Natural killer cell (primary cell): ENCODE measurements around the gene ATG13. TPM values are rescaled to one million over a fixed set of nuclear protein-coding genes. Genes with fewer than 3 reads are reported as not detected.
"Not testable (repeated sequence)": the region's sequence is repeated elsewhere in the genome, so short reads cannot be mapped to it uniquely, and the experiment has no call there.

Experiments
- ATAC-seq, 3 donors: fragments of 150-1000 bp in 2 of 3; fragments of 200-7000 bp in 1 of 3; cut with Tn5 transposase; 1 replicate in 1 of 3; 2 replicates in 2 of 3; pipeline ENCODE4 v1.10.0; 2021; ENCODE audit warnings: mild to moderate bottlenecking in 2 of 3, moderate library complexity in 2 of 3
- DNase-seq, 2 donors: peaks; one replicate each; pipeline versions ENCODE4 v3.0.0 to v3.0.0-alpha.2; 2013 to 2021; ENCODE audit warnings: mixed read lengths in 1 of 2
- H3K27ac ChIP-seq: one replicate; pipeline ENCODE4 v1.5.1; 2013; ENCODE audit warnings: mild to moderate bottlenecking, low read length
- H3K27me3 ChIP-seq: one replicate; pipeline ENCODE4 v1.6.1; 2013; ENCODE audit warnings: low read length; ENCODE audit not compliant: control insufficient read depth, insufficient read depth
- H3K36me3 ChIP-seq: one replicate; pipeline ENCODE4 v1.6.1; 2013; ENCODE audit warnings: low read length; ENCODE audit not compliant: control insufficient read depth, insufficient read depth
- H3K4me1 ChIP-seq: one replicate; pipeline ENCODE4 v1.6.1; 2013; ENCODE audit warnings: low read length; ENCODE audit not compliant: control insufficient read depth, insufficient read depth
- H3K4me3 ChIP-seq: one replicate; pipeline ENCODE4 v1.5.1; 2013; ENCODE audit warnings: low read length
- H3K9me3 ChIP-seq: one replicate; pipeline ENCODE4 v1.6.1; 2013; ENCODE audit warnings: low read length; ENCODE audit not compliant: control insufficient read depth, insufficient read depth
- H3K27ac Mint-ChIP-seq, 2 donors: one replicate each; pipeline ENCODE4 v1.8.0; 2022; ENCODE audit warnings: mild to moderate bottlenecking in 2 of 2, mixed read lengths in 2 of 2, moderate library complexity in 1 of 2
- H3K27me3 Mint-ChIP-seq, 2 donors: one replicate each; pipeline ENCODE4 v1.8.0; 2022; ENCODE audit warnings: low read depth in 2 of 2, mixed read lengths in 2 of 2
- H3K36me3 Mint-ChIP-seq: one replicate; pipeline ENCODE4 v1.8.0; 2022; ENCODE audit warnings: mixed read lengths
- H3K4me1 Mint-ChIP-seq, 2 donors: one replicate each; pipeline ENCODE4 v1.8.0; 2022; ENCODE audit warnings: mixed read lengths in 2 of 2
- H3K4me3 Mint-ChIP-seq: one replicate; pipeline ENCODE4 v1.8.0; 2022; ENCODE audit warnings: mild to moderate bottlenecking, moderate library complexity, mixed read lengths
- H3K9me3 Mint-ChIP-seq, 2 donors: one replicate each; pipeline ENCODE4 v1.8.0; 2022; ENCODE audit warnings: mixed read lengths in 2 of 2
- CTCF ChIP-seq: fragments of 200-600 bp; IDR thresholded peaks from one replicate; pipeline ENCODE4 v1.8.0; 2022; ENCODE audit warnings: antibody characterized with exemption
- WGBS: methylation state at CpG from one replicate; pipeline ENCODE4 v1.1.7; 2013; ENCODE audit warnings: missing lambda C conversion rate; ENCODE audit not compliant: insufficient coverage; 5-methylcytosine and 5-hydroxymethylcytosine counted together
- intact Hi-C: fragments of 100-400 bp; cut with micrococcal nuclease; formaldehyde crosslinking; loops from one replicate; pipeline ENCODE4 v1.14.2; 2022
- total RNA-seq, 4 donors: library from RNA; stranded (reverse); fragments of 120-200 nt in 1 of 4; gene quantifications; one replicate each; pipeline versions ENCODE4 v1.2.3 to v1.2.4, GENCODE V29; 2013 to 2022

The ATG13 gene
- total RNA-seq, 3 donors from 2014 or later (not counting 1 experiment from before 2014, with no cell fraction given) = 125 to 137 (median 132) TPM

- Mint-ChIP-seq H3K36me3 (no peaks in the 10 kb centered on the region), H3K27ac (no peak overlapping the region)
Observed at GRCh38 chr11:46710821-46711269, 93.5 kb downstream of the ATG13 start.

GRCh38 chr11:46711303-46711702 lies 94.0 kb downstream of the ATG13 start:
- Mint-ChIP-seq H3K27me3 (no peaks in the 10 kb centered on the region), H3K36me3 (no peaks in the 10 kb centered on the region), H3K9me3 (no peaks in the 10 kb centered on the region), H3K4me3 (no peak overlapping the region), H3K4me1 (no peaks in the 10 kb centered on the region), H3K27ac (no peak overlapping the region)
- peaks cover 7% of the 10 kb centered on the region for H3K36me3 ChIP-seq
- H3K27me3 ChIP-seq = no peaks in the 10 kb centered on the region
- TF ChIP-seq CTCF = no peak
- H3K9me3 ChIP-seq = no peaks in the 10 kb centered on the region
- H3K4me1 ChIP-seq = no peaks in the 10 kb centered on the region
- no peak for ATAC-seq
- 95% methylated on average over 5 of the region's 5 CpGs for WGBS
- DNase-seq = no peak
- H3K27ac ChIP-seq = no peak overlapping the region
- intact Hi-C loops = no loop called here
- H3K4me3 ChIP-seq = no peak overlapping the region

More at GRCh38 chr11:46710821-46711269, 93.5 kb downstream of the ATG13 start:
- no peaks in the 10 kb centered on the region for H3K27me3 ChIP-seq
- no peaks in the 10 kb centered on the region for H3K4me1 ChIP-seq
- H3K4me3 ChIP-seq = no peak overlapping the region
- peaks cover 11% of the 10 kb centered on the region for H3K36me3 ChIP-seq
- no peaks in the 10 kb centered on the region for H3K9me3 ChIP-seq
- intact Hi-C loops = no loop called here
- TF ChIP-seq CTCF = no peak
- Mint-ChIP-seq H3K4me3 (no peak overlapping the region), H3K9me3 (no peaks in the 10 kb centered on the region), H3K4me1 (no peaks in the 10 kb centered on the region), H3K27me3 (no peaks in the 10 kb centered on the region)
- 90% methylated on average over 10 of the region's 10 CpGs for WGBS
- no peak overlapping the region for H3K27ac ChIP-seq
- no peak for DNase-seq
- ATAC-seq = no peak

- no peak for TF ChIP-seq CTCF
- no peaks in the 10 kb centered on the region for H3K4me1 ChIP-seq
- no peaks in the 10 kb centered on the region for H3K36me3 ChIP-seq
- no peak for DNase-seq
- no peaks in the 10 kb centered on the region for H3K27me3 ChIP-seq
- no peaks in the 10 kb centered on the region for H3K4me1 Mint-ChIP-seq
- H3K4me3 Mint-ChIP-seq = no peak overlapping the region
- H3K27me3 Mint-ChIP-seq = no peaks in the 10 kb centered on the region
- H3K36me3 Mint-ChIP-seq = no peaks in the 10 kb centered on the region
- no peak for ATAC-seq
- intact Hi-C loops = no loop called here
- no peaks in the 10 kb centered on the region for H3K9me3 ChIP-seq
- H3K9me3 Mint-ChIP-seq = no peaks in the 10 kb centered on the region
- WGBS = 98% methylated on average over 6 of the region's 7 CpGs
- H3K27ac ChIP-seq = no peak overlapping the region
- H3K4me3 ChIP-seq = no peak overlapping the region
- no peak overlapping the region for H3K27ac Mint-ChIP-seq
Observed at GRCh38 chr11:46712874-46713576, 95.7 kb downstream of the ATG13 start.

- H3K36me3 Mint-ChIP-seq, H3K4me1 ChIP-seq, H3K27ac ChIP-seq, H3K27me3 Mint-ChIP-seq, H3K4me3 Mint-ChIP-seq, ATAC-seq, H3K9me3 Mint-ChIP-seq, intact Hi-C loops, DNase-seq, H3K27me3 ChIP-seq, H3K9me3 ChIP-seq, H3K36me3 ChIP-seq, H3K4me3 ChIP-seq, H3K4me1 Mint-ChIP-seq, H3K27ac Mint-ChIP-seq: not testable (repeated sequence)
- WGBS = 100% methylated on average over 1 of the region's 2 CpGs
Observed at GRCh38 chr11:46717825-46718154, 100.4 kb downstream of the ATG13 start.
